ENCODE data around the gene SP140.
A peak's percentile ranks its signal among the peaks of the same experiment; 100 is the strongest.
"Not testable (repeated sequence)": the region's sequence is repeated elsewhere in the genome, so short reads cannot be mapped to it uniquely, and the experiment has no call there.

The SP140 gene

DNA sequence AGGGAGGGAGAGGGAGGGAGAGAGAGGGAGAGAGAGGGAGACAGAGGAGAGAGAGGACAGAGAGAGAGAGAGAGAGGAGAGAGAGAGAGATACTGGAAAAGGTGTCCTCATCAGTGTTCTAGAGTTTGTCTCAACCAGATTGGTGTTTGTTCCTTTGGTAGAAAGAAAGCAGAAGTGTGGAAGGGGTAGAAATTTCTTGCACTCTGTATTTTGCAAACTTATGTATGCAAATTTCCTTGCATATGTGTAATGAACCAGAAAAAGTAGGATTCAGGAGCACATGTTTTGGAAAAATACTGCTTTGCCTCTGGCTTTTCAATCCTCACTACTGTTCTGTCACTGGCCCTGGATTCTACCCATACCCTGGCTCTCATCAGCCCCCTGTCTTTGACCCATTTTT, 1.1 kb upstream of the SP140 start:
- DNase-seq = no peak

DNA sequence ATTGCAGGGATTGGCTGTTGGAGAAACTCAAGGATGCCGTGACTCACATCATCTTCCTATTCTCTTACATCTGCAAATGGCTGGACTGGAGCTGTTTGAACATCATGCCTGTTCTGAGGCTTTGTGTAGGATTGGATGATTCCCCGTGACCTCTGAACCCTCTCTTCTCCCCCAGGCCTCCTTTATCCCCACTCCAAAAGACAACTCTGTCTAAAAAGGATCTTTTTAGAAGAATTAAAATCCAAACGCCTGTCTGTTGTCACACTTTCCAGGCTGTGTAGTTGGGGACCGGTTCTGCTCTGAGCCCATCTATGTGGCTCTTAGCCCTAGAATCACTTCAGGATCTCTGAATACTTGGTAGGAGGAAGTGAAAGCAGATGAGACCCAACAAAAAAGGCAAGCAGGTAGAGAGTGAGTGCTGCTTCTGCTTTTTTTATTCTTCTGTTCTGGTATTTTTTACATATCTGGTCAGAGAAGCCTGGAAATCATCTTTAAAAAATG, 565 bp downstream of the SP140 start:
- no peak for DNase-seq

DNA sequence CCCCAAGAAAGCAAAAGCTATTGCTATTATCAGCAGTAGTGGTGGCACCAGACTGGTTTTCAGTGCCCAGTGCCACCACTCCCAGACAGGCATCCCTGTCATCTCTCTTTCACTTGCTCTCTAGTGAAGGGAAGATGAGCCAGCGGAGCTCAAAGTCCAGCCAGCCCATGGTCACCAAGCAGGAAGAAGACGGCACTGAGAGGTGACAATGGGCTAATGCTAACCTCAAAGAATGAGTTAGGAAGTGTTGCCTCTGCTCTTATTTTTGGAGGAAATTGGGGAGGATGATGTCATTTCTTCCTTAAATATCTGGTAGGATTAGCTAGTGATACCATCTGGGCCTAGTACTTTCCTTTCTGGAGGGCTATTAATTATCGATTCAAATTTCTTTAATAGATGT, 1.7 kb downstream of the SP140 start:
- no peak for DNase-seq

DNA sequence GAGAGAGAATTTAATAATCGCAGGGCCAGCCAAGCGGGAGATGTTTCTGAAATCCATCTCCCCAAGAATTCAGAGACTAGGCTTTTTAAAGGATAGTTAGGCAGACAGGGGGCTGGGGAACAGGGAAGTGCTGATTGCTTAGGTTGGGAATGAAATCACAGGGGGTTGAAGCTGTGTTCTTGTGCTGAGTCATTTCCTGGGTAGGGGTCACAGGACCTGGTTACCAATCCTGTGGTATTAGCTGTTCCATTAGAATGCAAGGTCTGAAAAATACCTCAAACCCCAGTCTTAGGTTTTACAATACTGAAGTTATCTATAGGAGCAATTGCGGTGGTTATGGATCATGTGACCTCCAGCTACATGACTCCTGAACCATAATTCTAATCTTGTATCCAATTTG, 4.6 kb downstream of the SP140 start:
- DNase-seq = no peak

DNA sequence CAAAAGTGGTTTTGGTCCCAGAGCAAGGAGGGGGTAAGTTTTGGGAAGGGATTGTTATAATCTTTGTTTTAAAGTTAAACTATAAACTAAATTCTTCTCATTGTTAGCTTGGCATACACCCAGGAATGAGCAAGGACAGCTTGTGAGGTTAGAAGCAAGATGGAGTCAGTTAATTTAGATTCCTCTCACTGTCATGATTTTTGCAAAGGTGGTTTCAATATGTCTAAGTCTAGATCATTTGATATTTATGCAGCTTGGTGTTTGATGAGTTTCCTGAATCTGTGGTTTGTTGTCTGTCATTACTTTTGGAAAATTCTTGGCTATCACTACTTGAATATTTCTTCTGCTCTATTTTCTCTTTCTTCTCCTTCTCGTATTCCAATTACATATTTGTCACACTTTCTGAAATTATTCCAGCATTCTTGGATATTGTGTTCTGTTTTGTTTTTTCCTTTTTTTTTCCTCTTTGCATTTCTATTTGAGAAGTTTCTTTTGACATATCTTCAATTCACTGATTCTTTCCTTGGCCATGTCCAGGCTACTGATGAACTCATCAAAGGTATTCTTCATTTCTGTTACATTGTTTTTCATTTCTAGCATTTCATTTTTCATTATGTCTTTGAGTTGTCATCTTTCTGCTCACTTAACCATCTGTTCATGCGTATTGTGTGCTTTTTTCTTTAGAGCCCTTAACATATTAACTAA, 5.1 kb downstream of the SP140 start:
- no peak for DNase-seq

DNA sequence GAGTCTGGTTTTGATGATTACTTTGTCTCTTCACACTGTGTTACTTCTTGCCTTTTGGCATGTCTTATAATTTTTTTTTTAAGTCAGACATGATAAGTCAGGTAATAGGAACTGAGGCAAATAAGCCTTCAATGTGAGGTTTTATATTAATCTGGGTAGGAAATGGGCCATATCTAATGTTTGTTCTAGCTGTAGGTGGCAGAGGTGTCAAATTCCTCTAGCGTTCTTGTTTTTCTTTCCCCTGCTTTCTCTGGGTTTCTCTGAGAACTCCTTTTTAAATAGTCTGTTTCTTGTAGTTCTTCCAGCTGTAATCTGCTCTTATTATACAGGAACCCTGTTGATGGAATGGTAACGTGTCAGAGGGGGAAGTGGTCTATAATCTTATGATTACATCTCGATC, 5.7 kb downstream of the SP140 start:
- DNase-seq = no peak

DNA sequence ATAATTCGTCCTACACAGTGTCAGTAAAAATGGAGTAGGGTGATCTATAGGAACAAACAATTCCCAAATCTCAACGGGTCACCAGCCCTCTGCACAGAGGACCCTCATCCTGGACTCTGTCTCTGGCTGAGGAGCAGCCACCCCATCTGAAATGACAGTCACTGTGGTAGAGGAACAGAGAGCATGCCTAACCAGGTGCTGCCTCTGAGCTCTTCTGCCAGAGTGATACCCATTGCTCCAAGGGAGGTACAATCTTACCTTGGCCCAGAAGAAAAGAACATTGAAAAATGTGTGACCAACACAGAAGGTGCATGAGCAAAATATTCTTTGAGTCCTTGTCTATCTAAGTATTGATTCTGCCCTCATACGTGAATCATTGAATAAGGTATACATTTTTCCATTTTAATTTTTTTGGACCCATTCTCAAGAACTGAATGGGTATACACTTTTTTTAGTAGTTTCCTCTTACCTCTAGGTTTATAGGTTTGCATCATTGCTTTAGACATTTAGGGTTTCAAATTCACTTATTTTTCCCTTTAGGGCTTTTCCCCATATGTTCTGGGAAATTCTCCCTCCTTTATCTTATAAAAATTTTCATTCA, 8.7 kb downstream of the SP140 start:
- no peak for DNase-seq

DNA sequence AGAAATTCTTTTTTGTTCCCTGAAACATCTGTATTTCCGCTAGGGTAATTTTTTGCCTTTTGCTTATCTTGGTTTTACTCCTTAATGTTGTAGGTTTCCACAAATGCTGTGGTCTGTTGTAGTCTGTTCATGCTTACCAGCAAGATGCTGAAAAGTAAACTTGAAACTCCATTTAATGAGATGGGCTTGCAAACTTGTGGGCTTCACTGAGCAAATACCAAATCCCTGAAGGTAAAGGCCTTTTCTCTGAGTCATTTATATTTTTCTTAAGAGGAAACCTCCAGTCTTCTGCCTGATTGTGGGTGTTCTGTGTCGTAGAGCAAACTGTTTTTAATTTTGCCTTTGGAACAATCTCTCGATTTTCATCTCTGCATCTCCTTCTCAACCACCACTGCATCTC, 9.3 kb downstream of the SP140 start:
- no peak for DNase-seq

DNA sequence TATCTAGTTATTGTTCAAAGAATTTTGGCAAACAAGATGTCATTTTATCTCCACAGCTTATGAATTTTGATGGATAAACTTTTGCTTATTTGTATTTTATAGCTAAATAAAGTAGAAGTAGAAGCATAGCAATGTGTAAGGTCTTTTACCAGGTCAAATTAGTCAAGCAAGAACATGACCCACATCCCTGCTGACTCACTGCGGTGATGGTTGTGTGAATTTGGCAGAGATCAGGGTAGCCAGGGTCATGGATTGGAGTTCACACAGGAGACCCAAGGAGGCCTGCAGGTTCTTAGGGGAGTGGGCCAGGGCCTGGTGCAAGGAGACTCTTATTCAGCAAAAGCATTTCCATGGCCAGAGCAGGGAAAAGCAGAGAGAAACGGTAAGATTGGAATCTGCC, 18.7 kb downstream of the SP140 start:
- DNase-seq = no peak

DNA sequence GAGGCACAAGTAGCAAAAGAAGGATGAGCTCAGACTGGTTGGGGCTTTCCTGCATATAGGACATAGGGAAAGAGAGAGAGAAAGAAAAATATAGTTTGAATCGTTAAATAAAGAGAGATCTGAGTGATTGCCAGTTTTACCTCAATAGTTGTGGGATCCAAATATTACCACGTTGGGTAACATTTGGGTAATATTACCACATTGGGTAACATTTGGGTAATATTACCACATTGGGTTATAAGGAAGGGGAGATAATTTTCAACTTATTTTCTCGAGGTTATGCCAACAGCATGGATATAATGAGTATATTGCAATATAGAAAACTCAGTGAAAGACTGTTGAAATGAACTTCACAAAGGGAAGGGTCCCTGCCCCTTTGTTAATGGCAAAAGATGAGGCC, 20.7 kb downstream of the SP140 start:
- DNase-seq = no peak

DNA sequence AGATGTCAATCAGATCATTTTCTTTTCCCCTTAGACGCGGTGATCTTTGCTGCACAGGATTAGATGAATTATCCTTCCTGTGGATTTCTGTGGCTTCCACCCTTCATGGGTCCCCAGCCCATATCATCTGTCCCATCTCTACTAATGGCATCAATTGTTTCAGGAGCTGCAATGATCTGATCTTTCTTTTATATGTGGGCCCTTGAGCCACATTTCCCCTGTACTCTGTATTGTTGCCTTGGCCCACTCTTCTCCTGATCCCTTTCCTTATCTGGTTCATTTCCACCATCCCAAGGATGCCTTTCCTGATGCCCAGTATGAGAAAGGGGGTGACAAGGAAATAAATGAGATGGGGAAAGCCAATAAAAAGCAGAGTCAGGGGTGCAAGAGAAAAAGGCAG, 24.7 kb downstream of the SP140 start:
- no peak for DNase-seq

DNA sequence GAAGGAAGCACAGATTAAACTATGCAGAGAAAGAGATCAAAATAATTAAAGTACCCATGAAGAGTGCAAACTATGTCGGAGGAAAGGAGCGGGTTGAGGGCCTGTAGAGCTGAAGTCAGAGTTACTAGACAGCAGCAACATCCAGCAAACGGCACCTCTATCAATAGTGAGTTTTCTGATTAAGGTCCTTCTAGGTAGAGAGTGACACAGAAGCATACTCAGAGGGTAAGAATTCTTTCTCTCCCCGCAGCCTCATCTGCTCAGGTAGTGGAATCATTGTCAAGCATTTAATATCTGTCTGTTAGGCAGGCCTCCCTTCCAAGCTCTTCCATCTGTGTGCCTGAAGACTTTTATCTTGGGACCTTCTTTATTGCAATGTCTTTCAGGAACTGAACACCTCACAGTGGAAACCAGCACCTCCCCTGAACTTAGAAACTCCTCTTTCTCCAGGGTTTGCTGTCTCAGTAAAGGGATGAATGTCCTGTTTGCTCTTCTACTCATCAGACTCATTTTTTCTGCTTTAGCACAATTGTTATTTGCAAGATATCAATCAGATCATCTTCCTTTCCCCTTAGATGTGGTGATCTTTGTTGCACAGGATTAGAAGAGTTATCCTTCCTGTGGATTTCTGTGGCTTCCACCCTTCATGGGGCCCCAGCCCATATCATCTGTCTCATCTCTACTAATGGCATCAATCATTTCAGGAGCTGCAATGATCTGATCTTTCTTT, 28.8 kb downstream of the SP140 start:
- DNase-seq = no peak

DNA sequence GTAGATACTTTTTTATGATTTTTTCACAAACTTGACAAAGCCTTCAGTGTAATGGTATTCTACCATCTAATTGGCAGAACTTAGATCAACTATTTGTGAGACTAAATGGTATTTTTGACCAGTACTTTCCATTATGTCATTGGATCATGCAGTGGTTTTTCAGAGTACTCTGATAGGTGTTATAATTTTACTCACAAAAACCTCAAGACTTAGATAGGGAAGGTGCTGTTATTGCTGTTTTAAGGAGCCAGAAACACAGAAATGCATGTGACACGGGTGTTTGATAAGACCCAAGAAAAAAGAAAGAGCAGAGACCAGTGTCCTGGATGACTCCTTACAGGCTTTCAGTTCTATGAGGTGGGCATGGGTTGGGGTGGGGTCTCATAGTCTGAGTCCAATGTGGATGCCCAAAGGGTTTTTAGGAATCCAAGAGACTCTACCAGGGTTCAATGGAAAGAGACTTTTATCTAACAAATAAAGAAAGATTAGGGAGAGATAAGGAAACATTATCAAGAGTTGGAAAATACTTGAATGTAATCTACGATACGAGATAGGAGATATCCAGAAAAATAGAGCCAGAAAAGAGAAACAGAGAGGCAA, 31.3 kb downstream of the SP140 start:
- no peak for DNase-seq

DNA sequence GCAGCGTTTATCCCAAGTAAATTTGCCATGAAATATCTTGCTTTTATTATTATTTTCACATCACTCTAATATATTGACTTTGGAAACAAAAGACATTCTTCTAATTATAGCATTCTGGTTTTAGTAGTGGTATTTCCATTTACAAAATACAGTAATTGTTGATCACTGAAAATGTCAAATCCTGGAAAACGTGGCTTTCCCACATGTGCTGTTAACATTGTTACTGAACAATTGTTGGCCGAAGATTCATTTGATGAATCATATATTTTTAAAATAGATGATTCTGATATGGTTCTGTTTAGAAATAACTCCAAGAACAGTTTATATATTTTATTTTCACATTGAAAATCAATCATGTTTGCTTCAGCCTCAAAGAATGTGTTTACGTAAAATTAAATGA, 32.9 kb downstream of the SP140 start:
- DNase-seq = no peak

DNA sequence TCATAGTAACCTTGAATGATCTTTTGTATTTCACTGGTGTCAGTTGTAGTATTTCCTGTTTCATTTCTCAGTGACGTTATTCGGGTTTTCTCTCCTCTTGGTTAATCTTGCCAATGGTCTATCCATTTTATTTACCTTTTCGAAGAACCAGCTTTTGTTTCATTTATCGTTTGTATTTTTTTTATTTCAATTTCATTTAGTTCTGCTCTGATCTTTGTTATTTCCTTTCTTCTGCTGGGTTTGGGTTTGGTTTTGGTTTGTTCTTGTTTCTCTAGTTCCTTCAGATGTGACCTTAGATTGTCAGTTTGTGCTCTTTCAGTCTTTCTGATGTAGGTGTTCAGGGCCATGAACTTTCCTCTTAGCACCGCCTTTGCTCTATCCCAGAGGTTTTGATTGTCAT, 36.7 kb downstream of the SP140 start:
- no peak for DNase-seq

DNA sequence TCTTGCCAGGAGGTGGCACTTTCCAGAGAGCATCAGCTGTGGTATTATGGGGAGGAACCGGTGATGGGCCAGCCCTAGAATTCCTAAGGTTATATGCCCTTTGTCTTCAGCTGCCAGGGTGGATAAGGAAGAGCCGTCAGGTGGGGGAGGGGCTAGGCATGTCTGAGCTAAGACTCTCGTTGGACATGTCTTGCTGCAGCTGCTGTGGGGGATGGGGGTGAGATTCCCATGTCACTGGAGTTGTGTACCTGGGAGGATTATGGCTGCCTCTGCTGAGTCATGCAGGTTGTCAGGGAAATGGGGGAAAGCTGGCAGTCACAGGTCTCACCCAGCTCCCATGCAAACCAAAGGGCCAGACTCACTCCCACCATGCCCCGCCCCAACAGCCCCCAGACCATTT, 39.4 kb downstream of the SP140 start:
- DNase-seq = not testable (repeated sequence)

DNA sequence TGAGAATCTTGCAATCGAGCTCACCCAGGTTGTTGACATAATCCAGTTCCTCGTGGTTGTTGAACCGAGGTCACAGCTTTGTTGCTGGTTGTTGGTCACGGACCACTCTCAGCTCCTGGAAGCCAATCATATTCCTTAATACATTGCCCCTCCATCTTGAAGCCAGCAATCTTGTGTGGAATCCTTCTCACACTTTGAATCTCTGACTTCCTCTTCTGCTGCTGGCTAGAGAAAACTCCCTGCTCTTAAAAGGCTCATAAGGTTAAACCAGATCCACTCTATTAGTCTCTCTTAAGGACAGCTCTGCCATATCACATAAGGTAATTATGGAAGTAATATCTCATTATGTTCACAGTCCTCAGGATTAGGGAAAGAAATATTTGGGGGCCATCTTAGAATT, 41.1 kb downstream of the SP140 start:
- no peak for DNase-seq

DNA sequence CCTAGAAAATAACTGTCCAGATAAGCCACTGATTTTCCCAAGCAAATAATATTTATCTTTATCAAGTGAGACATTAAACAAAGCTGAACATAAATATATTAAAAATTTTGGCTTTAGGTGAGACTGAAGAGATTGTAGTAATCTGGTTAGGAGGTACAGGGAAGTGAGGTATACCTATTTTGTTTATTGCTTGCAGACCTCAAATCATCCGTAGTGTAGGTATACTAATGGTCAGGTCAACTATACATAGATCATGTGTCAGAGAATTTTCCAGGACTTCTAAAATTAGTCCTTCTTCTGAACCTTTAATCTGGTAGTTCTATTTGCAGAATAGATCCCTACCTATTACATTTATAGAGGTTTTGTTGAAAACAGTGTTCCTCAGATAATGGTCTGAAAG, 41.5 kb downstream of the SP140 start:
- DNase-seq = no peak

DNA sequence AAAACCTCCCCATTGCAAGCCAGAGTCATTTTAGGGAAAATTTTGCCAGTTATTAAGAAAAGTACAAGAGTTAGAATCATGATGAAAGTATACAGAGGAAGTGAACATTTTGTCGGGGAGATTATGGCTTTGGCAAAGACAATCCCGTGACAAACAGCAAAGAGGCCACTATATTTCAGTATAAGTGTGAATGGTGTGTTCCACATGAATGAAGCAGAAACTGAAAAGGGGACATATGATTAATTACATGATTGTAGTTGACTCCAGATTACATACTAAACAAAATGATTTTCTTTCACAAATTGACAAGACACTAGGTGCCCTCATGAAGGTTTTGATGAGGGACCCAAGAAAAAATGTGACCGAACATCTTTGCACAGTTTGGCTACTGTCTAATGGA, 42.0 kb downstream of the SP140 start:
- no peak for DNase-seq

DNA sequence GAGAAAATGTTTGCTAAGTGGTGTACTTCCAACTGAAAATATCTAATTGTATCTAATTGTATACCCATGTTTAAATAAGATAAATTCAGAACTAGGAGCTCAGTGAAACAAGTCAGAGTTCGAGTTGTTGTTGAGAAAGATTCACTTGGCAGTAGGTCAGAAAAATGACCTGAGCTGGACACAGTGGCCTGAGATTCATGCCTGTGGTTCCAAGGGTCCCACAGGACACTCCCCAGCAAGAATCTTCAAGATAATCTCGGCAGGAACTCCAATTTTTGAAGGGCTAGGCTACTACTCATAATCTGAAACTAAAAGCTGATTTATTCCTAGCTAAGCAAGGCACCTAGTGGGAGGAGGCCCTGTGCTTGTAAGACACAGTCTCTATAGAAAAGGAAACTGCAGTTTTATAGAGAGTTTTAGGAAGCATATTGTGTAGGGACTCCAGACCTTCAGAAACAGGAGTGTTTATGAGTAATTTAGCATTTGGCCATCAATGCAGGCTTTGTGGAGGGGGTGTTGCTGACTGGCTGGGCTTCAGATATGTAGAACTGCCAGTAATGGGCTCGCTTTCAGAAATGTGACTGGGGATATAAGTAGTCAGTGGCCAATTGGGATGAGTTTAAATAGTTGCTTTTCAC, 43.2 kb downstream of the SP140 start:
- peak in 1 of 56 donors; percentile 2 for DNase-seq

DNA sequence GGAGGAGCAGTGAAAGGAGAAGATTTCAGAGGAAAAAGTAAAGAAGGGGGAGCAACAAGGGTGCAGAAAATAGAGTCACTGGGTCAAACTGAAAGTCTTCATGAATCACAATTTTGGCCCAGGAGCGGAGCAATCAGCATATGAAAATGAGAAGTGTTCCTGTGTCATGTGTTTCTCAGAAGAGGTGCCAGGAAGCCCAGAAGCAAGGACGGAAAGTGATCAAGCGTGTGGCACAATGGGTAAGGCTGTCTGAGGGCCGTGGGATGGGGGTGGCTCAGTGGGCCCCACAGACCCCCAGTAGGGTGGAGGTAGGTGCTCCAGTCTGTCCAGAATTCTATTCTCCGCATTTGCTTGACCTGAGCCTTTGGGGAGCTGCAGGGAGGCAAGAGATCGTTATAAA, 44.2 kb downstream of the SP140 start:
- DNase-seq = no peak

DNA sequence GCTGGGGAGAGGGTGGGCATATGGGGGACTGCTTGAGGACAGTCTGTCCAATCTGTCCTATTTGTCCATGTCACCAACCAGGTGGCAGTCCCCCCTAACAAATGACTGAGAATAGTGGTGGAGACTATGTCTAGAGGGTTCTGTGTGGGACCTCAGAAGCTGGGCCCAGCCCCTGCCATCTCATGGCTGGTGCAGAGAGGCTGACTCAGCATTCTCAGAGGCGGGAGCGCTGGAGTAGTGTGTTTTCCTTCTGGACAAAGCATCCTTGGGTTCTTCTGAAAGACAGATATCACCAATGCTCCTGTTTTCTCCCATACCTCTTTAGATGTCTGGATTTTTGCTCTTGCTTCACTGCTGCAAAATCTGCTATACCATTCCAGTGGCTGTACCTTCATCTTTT, 57.4 kb downstream of the SP140 start:
- no peak for DNase-seq

Data from amygdala (tissue), 56 donors.